Adrenal gland (tissue), 12 donors: ENCODE results near the gene CLEC10A. TPM values are rescaled to one million over a fixed set of nuclear protein-coding genes. Genes with fewer than 3 reads are reported as not detected.

Source experiments
- DNase-seq, 7 donors: peaks; one replicate each; pipeline ENCODE4 v3.0.0-alpha.2; 2019 to 2020
- H3K27ac ChIP-seq, 5 donors: fragments of 200-600 bp; sonication (generic) in 4 of 5; 1 replicate in 3 of 5; 2 replicates in 2 of 5; pipeline versions ENCODE4 v1.5.1 to v1.8.0; 2016 to 2020; ENCODE audit warnings: mild to moderate bottlenecking in 1 of 5
- H3K27me3 ChIP-seq: fragments of 200-600 bp; 2 replicates; pipeline ENCODE4 v1.8.0; 2021
- H3K36me3 ChIP-seq, 2 donors: fragments of 200-600 bp; replicated peaks in 1 of 2; 1 replicate in 1 of 2; 2 replicates in 1 of 2; pipeline versions ENCODE4 v1.5.1 to v1.8.0; 2018 to 2022
- H3K4me1 ChIP-seq, 2 donors: fragments of 200-600 bp; replicated peaks in 1 of 2; 1 replicate in 1 of 2; 2 replicates in 1 of 2; pipeline versions ENCODE4 v1.5.1 to v1.8.0; 2018 to 2021
- H3K4me3 ChIP-seq, 4 donors: fragments of 200-600 bp; sonication (generic) in 3 of 4; one replicate each; pipeline ENCODE4 v1.5.1; 2016 to 2018
- H3K9me3 ChIP-seq, 3 donors: fragments of 200-600 bp; sonication (generic) in 1 of 3; replicated peaks in 1 of 3; 1 replicate in 2 of 3; 2 replicates in 1 of 3; pipeline versions ENCODE4 v1.5.1 to v1.8.0; 2016 to 2021
- CTCF ChIP-seq, 6 experiments: fragments of 450-650 bp in 4 of 6; fragments of 200-600 bp in 2 of 6; sonication (generic) in 1 of 6; IDR thresholded peaks; 1 replicate in 5 of 6; 2 replicates in 1 of 6; pipeline versions ENCODE4 v1.5.1 to v1.8.0; 2016 to 2021; ENCODE audit warnings: antibody characterized with exemption in 6 of 6, mild to moderate bottlenecking in 2 of 6, moderate library complexity in 1 of 6
- POLR2A ChIP-seq, 2 donors: fragments of 450-650 bp; IDR thresholded peaks; one replicate each; pipeline ENCODE4 v1.6.1; 2017; ENCODE audit warnings: antibody characterized with exemption in 2 of 2, mild to moderate bottlenecking in 2 of 2, moderate library complexity in 1 of 2
- WGBS, 4 donors: extraction: QIAGEN DNeasy Blood & Tissue Kit in 2 of 4; methylation state at CpG; one replicate each; pipeline versions ENCODE4 v1.1.5 to v1.1.7; 2013 to 2017; 5-methylcytosine and 5-hydroxymethylcytosine counted together
- intact Hi-C, 2 donors: fragments of 100-400 bp; cut with DNase I; formaldehyde crosslinking; loops; one replicate each; pipeline versions ENCODE4 v1.14.1 to v1.15.0; 2022 to 2023
- polyA plus RNA-seq, 3 donors: library from polyadenylated mRNA; stranded (reverse); fragments of 200-250 nt in 2 of 3; fragments of 350-450 nt in 1 of 3; fragmentation: Illumina TruSeq in 1 of 3; extraction: RNeasy Lipid Tissue Mini Kit (QIAGEN cat#74804) in 1 of 3; gene quantifications; one replicate each; pipeline ENCODE4 v1.2.3, GENCODE V29; 2013 to 2014
- total RNA-seq, 9 donors: library from RNA; depleted of rRNA in 4 of 9; stranded (reverse); fragments of >200 nt in 4 of 9; fragments of 120-200 nt in 1 of 9; fragmentation: NEBNext Ultra II Directional in 1 of 9; extraction: Animal tissue kit (Norgen Biotek cat#: 25700) in 1 of 9; gene quantifications; one replicate each; pipeline versions ENCODE4 v1.1.0 to v1.2.4, GENCODE V29; 2013 to 2023
- donor health status: healthy with polysubstance abuse.
- donor health status: Bipolar disorder and iron deficiency.
- donor health status: DM: yes; HTN: yes; CAD: no.
- donor health status: DM: no; HTN: no; CAD: no.
- donor health status: DM: no; HTN: no; CAD: no.
- donor health status: DM: yes; HTN: yes; CAD: no.

Gene CLEC10A
- total and polyA plus RNA-seq, 12 donors, result 0.83 to 14.1 (median 4.7) TPM

GRCh38 chr17:7070712-7071111 lies 9.3 kb downstream of the CLEC10A start:
- Histone ChIP-seq H3K27ac (no peak overlapping the region), H3K4me1 (no peaks in the 10 kb centered on the region), H3K27me3 (no peaks in the 10 kb centered on the region), H3K4me3 (no peak overlapping the region), H3K36me3 (no peaks in the 10 kb centered on the region), H3K9me3 (peaks cover 0 to 4% (median 0%) of the 10 kb centered on the region in 3 donors)
- intact Hi-C loops, result no loop called here
- TF ChIP-seq POLR2A (IDR thresholded peaks at IDR 0.05) (no peak), CTCF (IDR thresholded peaks at IDR 0.05) (no peak)
- 74 to 92% (median 85%) methylated on average over 2 to 3 of the region's 3 CpGs for WGBS, 4 donors
- no peak for DNase-seq

- DNase-seq, result no peak
- intact Hi-C loops, result no loop called here
- Histone ChIP-seq H3K4me1 (no peaks in the 10 kb centered on the region), H3K27ac (no peak overlapping the region), H3K27me3 (no peaks in the 10 kb centered on the region), H3K9me3 (peaks cover 0 to 4% (median 0%) of the 10 kb centered on the region in 3 donors), H3K36me3 (no peaks in the 10 kb centered on the region), H3K4me3 (no peak overlapping the region)
- WGBS, 4 donors, result 26 to 41% (median 32%) methylated on average over 1 of the region's 1 CpG
- TF ChIP-seq POLR2A (IDR thresholded peaks at IDR 0.05) (no peak), CTCF (IDR thresholded peaks at IDR 0.05) (no peak)
These were observed 11.8 kb downstream of the CLEC10A start for GRCh38 chr17:7068268-7068667.

GRCh38 chr17:7067198-7067597 lies 12.9 kb downstream of the CLEC10A start:
- WGBS, 4 donors, result 53 to 89% (median 69%) methylated on average over 1 of the region's 1 CpG
- Histone ChIP-seq H3K36me3 (no peaks in the 10 kb centered on the region), H3K27ac (no peak overlapping the region), H3K4me1 (no peaks in the 10 kb centered on the region), H3K4me3 (no peak overlapping the region), H3K9me3 (peaks cover 0 to 4% (median 0%) of the 10 kb centered on the region in 3 donors), H3K27me3 (no peaks in the 10 kb centered on the region)
- intact Hi-C loops, result no loop called here
- DNase-seq, result no peak
- TF ChIP-seq CTCF (IDR thresholded peaks at IDR 0.05) (no peak), POLR2A (IDR thresholded peaks at IDR 0.05) (no peak)

- intact Hi-C loops, result no loop called here
- TF ChIP-seq CTCF (IDR thresholded peaks at IDR 0.05) (no peak), POLR2A (IDR thresholded peaks at IDR 0.05) (no peak)
- DNase-seq, result no peak
- Histone ChIP-seq H3K36me3 (no peaks in the 10 kb centered on the region), H3K27ac (no peak overlapping the region), H3K4me3 (no peak overlapping the region), H3K9me3 (peaks cover 0 to 4% (median 0%) of the 10 kb centered on the region in 3 donors), H3K4me1 (no peaks in the 10 kb centered on the region), H3K27me3 (no peaks in the 10 kb centered on the region)
- WGBS, 4 donors, result 66 to 74% (median 70%) methylated on average over 3 to 4 of the region's 4 CpGs
These were observed 15.8 kb downstream of the CLEC10A start for GRCh38 chr17:7064261-7064660.
